DMS153 treated with DMSO at 0.1 percent for 48 hours (cell line): ENCODE measurements around the gene GJC2.

Source experiments
- DNase-seq: peaks from one replicate; lab custom pipeline; 2025; ENCODE audit not compliant: unreplicated experiment; lab: John Stamatoyannopoulos, UW

The GJC2 gene

DNA sequence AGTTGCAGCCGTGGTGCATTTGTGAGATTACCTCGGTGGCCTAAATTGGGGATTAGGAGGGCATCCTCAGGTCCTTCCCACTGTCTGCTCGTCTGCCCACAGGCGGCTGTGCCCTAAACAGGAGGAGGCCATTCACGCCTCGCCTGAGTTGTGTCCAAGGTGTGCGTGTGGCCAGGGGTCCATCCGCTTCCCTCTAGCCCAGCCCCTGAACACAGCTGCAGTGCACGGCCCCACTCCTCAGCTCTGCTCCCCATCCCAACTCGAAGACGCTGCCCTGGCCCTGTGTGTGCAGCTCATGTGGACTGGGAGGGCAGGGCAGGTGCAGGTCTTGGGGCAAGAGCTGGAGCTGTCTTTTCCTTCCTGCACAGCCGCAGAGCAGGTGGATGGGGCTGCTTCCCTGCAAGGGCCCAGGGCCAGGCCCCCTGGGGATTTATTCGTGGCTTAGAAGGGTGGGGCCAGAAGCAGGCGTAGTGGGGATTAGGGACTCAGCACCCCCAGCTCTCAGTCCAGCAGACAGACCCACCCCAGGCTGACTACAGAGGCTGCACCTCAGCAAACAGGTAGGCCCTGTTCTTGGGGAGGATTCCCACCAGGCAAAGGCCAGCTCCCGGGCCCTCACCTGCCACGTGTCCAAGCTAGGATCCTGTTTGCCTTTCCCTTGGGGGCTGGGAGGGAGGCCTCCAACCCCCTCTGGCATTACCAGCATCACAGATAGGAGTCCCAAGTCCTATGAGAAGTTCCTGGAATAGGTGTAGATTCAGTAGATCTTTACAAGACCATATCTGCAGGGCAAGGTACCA is 5.3 kb upstream of the GJC2 start:
- DNase-seq, result no peak

DNA sequence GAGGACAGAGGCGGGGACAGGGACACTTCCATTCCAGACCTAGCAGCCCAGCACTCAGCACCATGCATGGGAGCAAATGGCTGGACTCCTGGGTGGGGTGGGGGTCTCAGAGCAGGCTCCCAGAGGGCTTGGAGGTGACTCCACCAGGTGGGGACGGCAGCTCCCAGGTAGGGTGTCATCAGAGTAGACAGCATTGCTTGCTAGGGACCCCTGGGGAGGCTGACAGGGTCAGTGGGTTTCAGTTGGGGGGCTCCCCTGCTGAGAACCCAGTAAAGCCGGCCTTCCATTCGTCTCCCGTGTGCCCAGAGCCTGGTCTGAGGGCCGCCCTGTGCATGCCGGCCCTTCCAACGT is 4.8 kb upstream of the GJC2 start:
- DNase-seq, result no peak

DNA sequence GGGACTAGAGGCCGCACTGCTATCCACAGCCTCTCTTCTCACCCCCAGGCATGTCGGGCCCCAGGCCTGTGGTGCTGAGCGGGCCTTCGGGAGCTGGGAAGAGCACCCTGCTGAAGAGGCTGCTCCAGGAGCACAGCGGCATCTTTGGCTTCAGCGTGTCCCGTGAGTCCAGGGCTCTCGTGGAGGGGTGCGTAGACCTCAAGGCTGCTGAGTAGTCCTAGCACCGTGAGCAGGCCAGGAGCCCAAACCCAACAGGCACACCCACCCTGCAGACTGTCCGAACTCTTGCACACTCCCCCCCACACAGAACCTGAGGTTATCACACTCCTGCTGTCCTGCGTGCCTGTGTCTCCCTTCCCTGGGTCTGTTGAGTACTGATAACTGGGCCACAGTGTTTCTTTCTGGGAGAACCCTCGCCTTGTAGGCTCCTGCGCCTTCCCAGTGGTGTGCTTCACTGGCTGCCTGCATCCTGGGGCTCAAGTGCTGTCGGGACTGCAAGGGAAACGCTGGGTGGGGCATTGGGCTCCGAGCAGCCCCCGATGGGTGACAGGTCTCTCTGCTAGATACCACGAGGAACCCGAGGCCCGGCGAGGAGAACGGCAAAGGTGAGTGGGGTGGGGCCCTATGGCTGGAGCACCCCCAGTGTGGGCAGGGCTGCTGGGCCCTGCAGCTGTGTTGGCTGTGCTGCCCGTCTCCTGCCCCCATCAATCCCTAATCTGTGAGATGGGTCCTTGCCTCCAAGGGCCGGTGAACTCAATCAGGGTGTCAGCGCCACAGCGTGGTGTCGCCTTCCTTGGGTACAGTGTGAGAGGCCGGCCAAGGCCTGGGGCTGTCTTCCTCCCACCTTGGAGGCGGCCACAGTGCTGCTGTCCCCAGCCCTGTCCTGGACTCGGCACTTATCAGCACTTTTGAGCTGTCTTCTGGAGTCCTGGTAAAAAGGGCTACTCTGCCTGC is 4.0 kb upstream of the GJC2 start:
- no peak for DNase-seq

DNA sequence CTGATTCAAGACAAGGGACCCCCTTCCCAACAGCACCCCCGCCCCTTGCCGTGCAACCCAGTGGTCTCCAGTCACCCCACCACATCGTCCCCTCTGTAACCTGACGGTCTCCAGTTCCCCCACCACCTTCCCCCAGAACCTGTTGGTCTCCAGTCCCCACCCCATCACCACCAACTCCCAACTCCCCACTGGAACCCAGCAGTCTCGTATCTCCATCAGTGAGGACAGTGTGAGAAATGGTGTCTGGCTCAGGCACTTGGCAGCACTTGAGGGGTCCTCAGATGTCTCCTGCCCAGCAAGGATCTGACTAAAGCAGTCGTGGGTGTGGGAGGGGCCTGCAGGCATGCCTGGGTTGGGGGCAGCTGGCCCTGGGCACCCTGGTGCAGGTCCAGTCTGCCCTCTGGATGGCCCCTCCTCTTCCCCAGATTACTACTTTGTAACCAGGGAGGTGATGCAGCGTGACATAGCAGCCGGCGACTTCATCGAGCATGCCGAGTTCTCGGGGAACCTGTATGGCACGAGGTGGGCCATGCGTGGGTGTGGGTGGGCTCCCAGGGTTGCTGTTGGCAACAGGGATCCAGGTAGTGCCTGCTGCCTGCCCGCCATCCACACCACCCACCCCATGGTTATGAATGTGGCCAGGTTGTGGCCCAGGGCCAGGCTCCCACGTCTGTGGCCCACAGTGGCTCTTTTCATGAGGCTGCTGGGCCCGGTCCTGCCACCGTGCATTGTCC is 3.1 kb upstream of the GJC2 start:
- DNase-seq, result no peak

DNA sequence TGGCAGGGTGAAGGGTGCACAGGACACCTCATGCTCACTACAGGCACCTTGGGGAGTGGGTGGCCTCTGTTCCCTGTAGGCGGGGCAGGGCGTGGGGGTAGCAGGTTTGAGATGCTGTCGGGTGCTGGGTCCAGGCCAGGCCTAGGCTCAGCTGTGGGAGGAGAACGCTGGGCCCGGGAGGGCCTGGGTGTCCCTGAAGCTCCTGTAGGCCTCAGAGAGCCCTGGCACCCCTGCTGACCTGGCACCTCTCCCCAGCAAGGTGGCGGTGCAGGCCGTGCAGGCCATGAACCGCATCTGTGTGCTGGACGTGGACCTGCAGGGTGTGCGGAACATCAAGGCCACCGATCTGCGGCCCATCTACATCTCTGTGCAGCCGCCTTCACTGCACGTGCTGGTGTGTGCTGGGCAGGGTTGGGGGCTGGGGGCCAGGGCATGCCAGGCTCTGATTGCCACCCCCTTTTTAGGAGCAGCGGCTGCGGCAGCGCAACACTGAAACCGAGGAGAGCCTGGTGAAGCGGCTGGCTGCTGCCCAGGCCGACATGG is 2.5 kb upstream of the GJC2 start:
- DNase-seq, result no peak

DNA sequence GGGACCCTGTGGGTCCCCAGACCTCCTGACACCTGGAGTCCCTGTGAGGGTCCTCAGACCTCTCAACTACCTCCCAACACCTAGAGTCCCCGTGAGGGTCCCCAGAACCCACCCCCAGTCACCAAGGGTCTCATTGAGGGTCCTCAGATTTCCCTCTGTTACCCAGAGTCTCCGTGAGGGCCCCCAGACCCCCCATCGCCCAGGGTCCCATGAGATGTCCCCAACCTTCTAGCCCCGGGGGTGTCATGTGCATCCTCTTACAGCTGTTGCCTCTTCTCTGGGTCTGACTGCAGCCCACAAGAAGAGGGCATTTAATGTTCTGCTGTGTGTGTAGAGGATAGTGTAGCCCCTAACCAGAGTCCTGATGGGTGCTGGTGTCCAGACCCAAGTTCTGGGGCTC is 2.0 kb upstream of the GJC2 start:
- no peak for DNase-seq

DNA sequence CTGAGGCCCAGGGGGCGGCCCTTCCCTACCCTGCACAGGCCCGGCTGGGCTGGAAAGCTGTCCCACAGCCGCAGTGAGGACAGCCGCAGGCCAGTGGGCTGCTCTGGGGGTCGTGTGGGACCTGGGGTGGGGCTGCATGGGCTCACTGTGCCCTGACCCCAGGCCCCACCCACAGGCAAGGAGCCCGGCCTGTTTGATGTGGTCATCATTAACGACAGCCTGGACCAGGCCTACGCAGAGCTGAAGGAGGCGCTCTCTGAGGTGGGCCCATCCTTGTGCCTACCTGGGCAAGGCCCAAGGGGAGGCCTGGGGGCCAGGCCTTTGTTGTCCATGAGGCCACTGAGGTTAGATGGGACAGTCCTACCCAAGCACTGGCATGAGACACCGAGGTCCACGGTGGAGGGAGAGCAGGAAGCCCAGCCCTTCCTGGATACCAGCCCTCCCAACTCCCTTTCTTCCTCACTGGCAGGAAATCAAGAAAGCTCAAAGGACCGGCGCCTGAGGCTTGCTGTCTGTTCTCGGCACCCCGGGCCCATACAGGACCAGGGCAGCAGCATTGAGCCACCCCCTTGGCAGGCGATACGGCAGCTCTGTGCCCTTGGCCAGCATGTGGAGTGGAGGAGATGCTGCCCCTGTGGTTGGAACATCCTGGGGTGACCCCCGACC is 1.4 kb upstream of the GJC2 start:
- DNase-seq, result no peak

DNA sequence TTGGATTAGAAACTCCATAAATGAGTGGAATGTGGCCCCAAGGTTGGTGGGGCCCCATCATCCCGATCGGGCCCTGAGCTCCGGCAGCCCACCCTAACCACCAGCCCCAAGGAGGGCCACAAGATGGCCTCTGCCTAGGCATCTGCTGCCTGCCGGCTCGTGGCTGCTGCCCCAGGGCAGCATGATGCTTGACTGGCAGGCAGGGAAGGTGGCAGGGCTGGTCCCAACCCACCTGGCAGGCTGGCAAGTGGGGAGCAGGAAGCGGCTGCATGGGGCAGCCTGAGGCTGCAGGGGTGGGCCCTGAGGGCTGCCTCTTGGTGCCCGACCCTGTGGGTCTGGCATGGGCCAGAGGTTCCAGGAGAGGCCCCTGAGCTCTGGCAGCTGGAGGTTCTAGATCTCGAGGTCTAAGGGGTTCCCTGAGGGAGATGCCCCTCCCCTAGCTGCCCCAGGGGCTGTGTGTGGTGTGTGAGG is 760 bp upstream of the GJC2 start:
- DNase-seq, result no peak

DNA sequence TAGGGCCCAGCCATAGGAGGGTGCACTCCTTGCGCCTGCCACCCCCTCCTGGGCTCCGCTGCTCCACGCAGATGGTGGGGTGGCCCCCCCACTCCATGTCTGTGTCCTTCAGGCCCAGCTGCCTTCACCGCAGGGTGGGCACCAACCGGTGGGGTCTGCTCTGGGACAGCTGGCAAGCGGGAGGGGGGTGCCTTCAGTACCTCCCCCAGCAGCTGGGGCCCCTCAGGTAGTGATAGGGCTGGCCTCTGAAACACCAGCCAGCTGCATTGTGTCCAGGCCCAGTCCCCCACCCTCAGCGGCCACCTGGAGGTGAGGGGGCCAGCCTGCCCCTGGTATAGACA is 360 bp downstream of the GJC2 start:
- no peak for DNase-seq

DNA sequence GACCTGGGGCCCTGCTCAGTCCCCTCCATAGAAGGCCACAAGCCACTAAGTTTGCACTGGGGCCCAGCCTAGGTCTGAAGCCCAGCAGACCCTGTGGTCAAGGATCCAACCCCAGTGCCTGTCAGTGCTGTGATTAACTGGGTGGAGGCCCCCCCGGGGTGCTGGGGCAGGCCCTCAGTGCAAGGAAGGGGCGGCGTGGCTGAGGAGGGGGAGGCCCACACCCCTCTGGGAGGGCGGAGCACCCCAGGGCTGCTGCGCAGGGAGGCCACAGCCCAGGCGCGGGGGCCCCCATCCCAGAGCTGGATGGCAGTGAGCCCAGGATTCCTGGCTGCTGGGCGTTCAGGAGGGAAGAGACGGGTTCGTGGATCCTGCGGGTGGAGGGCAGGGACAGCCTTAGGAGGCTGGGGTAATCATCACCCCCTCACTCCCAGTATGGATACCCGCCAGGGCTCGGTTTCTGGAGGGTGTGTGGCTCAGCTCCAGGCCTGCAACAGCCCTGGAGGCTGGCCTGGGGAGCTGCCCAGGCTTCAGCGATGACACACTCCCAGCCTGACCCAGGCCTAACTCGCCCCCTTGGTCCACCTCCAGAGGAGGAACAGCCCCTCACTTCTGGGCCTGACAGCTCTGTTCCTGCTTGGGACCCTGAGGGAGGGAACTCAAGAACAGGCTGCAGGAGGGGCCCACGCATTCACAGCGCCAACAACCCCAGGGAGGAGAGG is 890 bp downstream of the GJC2 start:
- DNase-seq, result no peak

DNA sequence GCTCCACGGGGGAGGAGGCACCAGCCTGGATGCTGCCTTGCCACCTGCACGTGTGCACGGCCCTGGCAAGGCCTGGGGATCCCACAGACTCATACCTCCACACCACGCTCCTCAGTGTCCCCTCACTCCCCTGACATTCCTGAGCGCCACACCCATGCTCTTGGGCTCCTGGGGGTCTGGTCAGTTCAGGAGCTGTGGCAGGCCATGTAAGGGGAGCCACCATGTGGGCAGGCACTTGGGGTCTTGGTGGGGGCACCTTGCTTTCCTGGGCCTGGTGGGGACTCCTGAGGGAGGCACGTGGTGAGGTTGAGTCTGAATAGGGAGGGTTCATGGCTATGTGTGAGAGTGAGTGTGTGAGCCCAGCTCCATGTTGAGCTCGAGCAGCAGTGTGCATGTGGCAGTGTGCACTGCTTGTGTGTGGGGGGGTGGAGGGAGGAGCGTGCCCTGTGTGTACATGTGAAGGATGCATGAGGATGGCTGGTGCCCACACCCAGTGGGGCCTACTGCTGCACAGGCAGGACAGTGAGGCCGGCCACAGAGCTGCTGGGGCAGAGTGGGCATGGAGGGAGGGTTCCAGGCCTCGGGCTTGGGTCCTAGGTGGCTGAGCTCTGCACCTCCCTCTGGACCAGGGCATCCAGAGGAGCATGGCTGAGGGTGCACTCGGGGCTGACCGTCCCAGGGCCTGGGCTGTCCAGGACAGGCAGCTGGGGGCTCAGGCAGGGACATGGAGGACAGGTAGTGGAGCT is 1.6 kb downstream of the GJC2 start:
- no peak for DNase-seq

DNA sequence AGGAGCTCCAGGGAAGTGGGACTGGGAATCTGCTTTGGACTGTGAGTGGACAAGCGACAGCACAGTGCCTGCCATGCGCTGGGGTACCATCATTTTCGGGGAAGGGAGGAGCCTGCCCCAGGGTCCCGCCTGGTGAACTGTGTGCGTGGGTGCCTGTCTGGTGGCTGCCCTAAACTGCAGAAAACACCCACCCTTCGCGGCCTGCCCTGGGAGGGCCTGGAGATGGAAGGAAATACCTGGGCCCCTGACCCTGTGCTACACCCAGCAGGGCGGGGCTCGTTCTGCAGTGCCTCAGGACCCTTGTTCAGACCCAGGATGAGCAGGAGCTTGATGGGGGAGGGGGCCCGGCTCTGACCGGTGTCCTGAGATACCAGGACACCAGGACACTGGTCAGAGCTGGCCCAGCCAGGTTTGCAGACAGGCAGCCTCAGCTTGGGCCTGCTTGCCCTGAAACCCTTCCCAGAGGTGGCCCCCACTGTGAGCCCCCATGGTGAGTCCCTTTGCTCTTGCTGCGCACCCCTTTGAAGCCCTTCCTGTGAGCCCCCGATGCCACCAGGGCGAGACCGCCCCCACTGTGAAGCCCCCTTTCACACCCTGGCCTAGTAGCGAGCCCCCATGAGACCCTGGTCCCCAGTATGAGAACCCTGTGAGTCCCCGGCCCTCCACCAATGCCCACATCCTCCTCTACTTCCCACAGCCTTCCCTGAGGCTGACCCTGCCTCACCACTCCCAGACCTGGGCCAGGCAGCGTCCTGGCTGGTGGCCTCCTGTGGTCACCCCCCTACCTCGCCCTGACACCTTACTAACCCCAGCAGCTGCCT is 2.6 kb downstream of the GJC2 start:
- no peak for DNase-seq

DNA sequence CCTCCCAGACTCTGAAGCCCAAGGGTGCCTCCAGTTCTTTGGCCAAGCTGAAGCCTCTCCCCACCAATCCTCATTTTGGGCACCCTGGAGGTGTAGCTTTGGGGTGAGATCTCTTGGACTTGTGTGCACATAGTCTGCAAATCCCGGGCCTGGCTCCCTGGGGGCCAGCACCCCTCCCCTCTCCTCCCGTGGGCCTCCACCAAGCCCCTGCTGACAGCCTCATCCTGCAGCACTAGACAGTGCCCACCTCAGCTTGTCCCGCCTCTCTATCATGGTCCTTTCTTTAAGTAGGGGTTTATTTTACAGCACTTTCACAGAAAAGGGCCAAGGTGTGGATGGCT is 3.2 kb downstream of the GJC2 start:
- DNase-seq, result no peak

DNA sequence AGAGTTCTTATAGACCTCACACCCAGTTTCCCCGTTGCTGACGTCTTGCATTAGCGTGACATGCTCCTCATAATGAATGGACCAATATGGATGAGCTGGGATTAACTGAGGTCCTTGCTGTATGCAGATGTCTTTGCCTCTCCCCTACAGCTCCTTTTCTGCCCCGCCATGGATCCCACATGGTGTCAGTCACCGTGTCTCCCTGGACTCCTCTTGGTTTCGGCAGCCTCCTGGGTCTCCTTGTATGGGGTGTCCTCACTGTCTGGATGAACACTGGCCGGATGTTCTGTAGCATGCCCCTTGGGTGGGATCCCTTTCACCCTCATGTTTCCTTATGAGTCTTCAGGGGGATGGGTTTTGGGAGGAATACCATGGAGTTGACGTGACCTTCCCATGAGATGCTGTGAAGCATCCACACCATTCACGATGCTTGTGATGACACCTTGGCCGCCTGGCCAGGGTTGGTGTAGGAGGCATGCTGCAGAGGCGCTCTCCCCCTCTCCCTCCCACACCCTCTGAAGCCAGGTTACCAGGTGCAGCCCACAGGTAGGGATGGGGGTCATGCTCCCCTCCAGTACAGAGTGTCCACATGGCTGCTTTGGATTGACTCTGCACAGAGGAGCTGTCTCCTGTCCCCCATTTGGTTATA is 4.4 kb downstream of the GJC2 start:
- no peak for DNase-seq

DNA sequence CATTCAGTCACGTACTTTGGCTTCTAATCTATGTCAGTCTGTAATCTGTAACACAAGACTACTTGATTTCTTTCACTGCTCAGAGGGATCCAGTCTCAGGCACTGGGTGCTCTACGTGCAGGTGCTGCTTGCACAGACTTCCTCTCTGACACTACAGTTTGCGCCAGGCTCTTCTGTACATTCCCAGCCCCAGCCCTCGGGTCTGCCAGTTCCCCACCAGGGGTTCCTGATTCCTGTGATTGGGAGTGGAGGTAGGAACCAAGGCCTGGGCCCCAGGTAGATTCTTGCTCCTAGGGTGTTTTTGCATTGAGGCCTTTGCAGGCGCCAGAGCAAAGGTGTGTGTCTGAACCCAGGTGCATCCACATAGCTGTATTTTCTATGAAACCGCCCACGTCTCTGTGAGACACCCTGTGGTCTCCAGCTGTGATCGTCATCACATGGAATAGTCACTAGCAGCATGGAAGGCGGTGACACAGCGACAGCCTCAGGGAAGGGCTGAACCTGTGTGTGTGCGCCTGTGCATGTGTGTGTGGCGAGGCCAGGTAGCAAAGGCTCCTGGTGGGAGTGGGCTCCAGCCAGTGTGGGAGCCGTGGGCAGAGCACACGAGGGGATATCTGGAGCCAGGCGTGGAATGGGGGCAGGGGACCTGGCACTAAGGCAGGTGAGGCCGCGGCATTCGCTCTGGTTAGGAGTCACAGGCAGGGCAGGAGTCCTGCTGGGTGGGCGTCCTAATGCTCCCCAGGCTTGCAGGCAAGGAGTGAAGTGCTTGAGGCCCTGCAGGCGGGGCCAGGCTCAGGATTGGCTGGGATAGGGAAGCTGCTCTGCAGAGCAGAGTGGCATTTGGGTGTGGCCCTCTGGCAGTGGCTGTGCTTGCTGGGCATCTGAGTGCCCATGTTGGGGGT is 5.2 kb downstream of the GJC2 start:
- DNase-seq, result no peak

DNA sequence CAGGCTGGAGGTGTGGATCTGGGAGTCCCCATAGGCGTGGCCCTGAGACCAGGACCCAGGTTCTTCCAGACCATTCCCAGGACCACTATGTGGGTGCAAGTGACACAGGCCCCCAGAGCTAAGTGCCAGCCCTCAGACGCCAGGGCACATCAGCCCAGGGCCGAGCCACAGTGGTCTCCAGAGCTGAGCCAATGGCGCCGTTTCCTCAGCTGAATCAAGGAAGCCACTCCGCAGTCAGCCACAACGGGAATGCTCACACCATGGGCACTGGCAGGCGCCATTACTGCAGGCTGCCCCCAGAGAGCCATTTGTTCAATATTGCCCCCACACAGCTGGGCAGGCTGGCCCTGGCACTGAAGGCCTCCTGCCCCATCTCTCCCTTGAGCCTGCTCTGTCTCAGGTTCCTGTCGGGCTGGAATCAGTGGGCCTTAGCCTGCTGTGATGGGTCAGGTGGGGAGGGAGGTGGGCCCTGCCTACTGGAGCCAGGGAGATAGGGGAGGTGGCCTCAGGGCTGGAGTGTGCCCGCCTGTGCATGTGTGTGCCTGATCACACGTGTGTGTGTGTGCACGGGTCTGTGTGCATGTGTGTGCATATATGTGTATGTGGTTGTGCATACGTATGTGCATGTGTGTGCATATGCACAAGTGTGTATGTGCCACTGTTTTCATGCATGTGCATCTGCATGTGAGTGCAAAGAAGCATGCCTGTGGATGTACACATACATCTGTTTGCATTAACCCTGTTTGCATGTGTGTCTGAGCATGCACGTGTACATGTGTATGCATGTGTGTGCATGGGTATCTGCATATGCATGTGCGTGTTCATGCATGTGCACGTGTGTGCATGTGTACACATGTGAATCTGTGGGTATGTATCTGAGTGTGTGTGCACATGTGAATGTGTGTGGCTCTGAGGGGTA is 6.1 kb downstream of the GJC2 start:
- no peak for DNase-seq
